ENCODE data around the gene GTPBP4. TPM values are rescaled to one million over a fixed set of nuclear protein-coding genes. Genes with fewer than 3 reads are reported as not detected.

GTPBP4 gene
- total RNA-seq, 1 donor = 27.1 TPM

- peak; percentile 46 for DNase-seq (ENCODE audit: insufficient read length, low spot score, missing footprints)
- no peak overlapping the region for H3K27ac ChIP-seq (ENCODE audit: low read depth, low read length)
- H3K4me2 ChIP-seq (ENCODE audit: insufficient read depth, low read length) = no peak overlapping the region
- H3K79me2 ChIP-seq (ENCODE audit: insufficient read depth, low read length) = no peaks in the 10 kb centered on the region
- H3K36me3 ChIP-seq (ENCODE audit: insufficient read depth, low read length) = no peaks in the 10 kb centered on the region
- H2AFZ ChIP-seq (ENCODE audit: low read length) = no peak overlapping the region
- H3K9me3 ChIP-seq (ENCODE audit: low read depth, low read length) = peaks cover 3% of the 10 kb centered on the region
- H3K27me3 ChIP-seq (ENCODE audit: insufficient read depth, low read length) = no peaks in the 10 kb centered on the region
- TF ChIP-seq CTCF (IDR thresholded peaks at IDR 0.05; ENCODE audit: extremely low read depth, low read depth, low read length) = no peak
- peaks cover 13% of the 10 kb centered on the region for H3K4me1 ChIP-seq (ENCODE audit: insufficient read depth, low read length)
- no peak overlapping the region for H3K4me3 ChIP-seq (ENCODE audit: insufficient read depth, low read length)
- no peaks in the 10 kb centered on the region for H4K20me1 ChIP-seq (ENCODE audit: insufficient read depth, low read length)
These were observed 14.0 kb upstream of the GTPBP4 start for GRCh38 chr10:974038-974784.

GRCh38 chr10:974785-975074 is 13.5 kb upstream of the GTPBP4 start:
- no peaks in the 10 kb centered on the region for H3K36me3 ChIP-seq (ENCODE audit: insufficient read depth, low read length)
- peaks cover 6% of the 10 kb centered on the region for H3K9me3 ChIP-seq (ENCODE audit: low read depth, low read length)
- H3K4me2 ChIP-seq (ENCODE audit: insufficient read depth, low read length) = no peak overlapping the region
- TF ChIP-seq CTCF (IDR thresholded peaks at IDR 0.05; ENCODE audit: extremely low read depth, low read depth, low read length) = no peak
- peaks cover 13% of the 10 kb centered on the region for H3K4me1 ChIP-seq (ENCODE audit: insufficient read depth, low read length)
- no peaks in the 10 kb centered on the region for H3K79me2 ChIP-seq (ENCODE audit: insufficient read depth, low read length)
- H2AFZ ChIP-seq (ENCODE audit: low read length) = no peak overlapping the region
- H3K4me3 ChIP-seq (ENCODE audit: insufficient read depth, low read length) = no peak overlapping the region
- no peaks in the 10 kb centered on the region for H4K20me1 ChIP-seq (ENCODE audit: insufficient read depth, low read length)
- no peak overlapping the region for H3K27ac ChIP-seq (ENCODE audit: low read depth, low read length)
- DNase-seq (ENCODE audit: insufficient read length, low spot score, missing footprints) = peak; percentile 9
- H3K27me3 ChIP-seq (ENCODE audit: insufficient read depth, low read length) = no peaks in the 10 kb centered on the region

DNA sequence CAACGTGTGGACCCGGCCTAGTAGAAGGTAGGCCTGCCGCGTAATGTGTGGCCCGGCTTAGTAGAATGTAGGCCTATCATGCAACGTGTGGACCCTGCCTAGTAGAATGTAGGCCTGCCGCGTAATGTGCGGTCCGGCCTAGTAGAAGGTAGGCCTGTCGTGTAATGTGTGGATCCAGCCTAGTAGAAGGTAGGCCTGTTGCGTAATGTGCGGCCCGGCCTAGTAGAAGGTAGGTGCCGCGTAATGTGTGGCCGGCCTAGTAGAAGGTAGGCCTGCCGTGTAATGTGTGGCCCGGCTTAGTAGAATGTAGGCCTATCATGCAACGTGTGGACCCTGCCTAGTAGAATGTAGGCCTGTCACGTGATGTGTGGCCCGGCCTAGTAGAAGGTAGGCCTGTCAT is 11.9 kb upstream of the GTPBP4 start:
- Histone ChIP-seq H2AFZ (ENCODE audit: low read length) (no peak overlapping the region), H3K27me3 (ENCODE audit: insufficient read depth, low read length) (no peaks in the 10 kb centered on the region), H3K4me1 (ENCODE audit: insufficient read depth, low read length) (peaks cover 3% of the 10 kb centered on the region), H4K20me1 (ENCODE audit: insufficient read depth, low read length) (no peaks in the 10 kb centered on the region), H3K79me2 (ENCODE audit: insufficient read depth, low read length) (no peaks in the 10 kb centered on the region), H3K9me3 (ENCODE audit: low read depth, low read length) (peaks cover 6% of the 10 kb centered on the region), H3K36me3 (ENCODE audit: insufficient read depth, low read length) (no peaks in the 10 kb centered on the region), H3K4me2 (ENCODE audit: insufficient read depth, low read length) (no peak overlapping the region), H3K4me3 (ENCODE audit: insufficient read depth, low read length) (no peak overlapping the region), H3K27ac (ENCODE audit: low read depth, low read length) (no peak overlapping the region)
- TF ChIP-seq CTCF (IDR thresholded peaks at IDR 0.05; ENCODE audit: extremely low read depth, low read depth, low read length) = no peak
- DNase-seq (ENCODE audit: insufficient read length, low spot score, missing footprints) = no peak

DNA sequence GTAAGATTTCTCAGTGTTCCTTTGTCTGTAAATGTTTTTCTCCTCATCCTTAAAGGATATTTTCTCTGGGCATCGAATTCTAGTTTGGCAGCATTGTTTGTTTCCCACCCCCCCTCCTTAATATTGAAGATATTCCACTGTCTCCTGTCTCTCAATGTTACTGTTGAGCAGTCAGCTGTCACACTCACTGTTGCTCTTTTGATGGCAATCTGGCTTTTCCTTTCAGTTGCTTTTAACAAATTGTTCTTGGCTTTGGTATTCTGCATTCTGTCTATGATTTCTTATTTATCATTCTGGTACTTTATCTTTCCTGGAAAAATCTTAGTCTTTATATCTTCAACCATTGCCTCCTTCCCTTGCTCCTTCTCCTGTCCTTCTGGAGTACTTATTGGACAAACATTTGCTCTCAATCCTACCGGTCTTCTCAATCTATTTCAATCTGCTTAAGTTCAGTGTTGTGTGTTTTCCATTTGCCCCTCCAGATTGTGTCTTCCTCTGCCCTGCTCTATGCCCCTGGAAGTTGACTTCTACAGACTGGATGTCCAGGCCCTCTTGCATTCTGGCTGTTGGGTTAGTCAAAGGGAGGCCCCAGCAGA is 9.3 kb upstream of the GTPBP4 start:
- H3K4me3 ChIP-seq (ENCODE audit: insufficient read depth, low read length) = no peak overlapping the region
- H3K79me2 ChIP-seq (ENCODE audit: insufficient read depth, low read length) = peaks cover 7% of the 10 kb centered on the region
- no peak overlapping the region for H2AFZ ChIP-seq (ENCODE audit: low read length)
- H3K4me1 ChIP-seq (ENCODE audit: insufficient read depth, low read length) = no peaks in the 10 kb centered on the region
- H3K27me3 ChIP-seq (ENCODE audit: insufficient read depth, low read length) = no peaks in the 10 kb centered on the region
- DNase-seq (ENCODE audit: insufficient read length, low spot score, missing footprints) = no peak
- H3K27ac ChIP-seq (ENCODE audit: low read depth, low read length) = no peak overlapping the region
- H3K4me2 ChIP-seq (ENCODE audit: insufficient read depth, low read length) = no peak overlapping the region
- H4K20me1 ChIP-seq (ENCODE audit: insufficient read depth, low read length) = no peaks in the 10 kb centered on the region
- no peaks in the 10 kb centered on the region for H3K36me3 ChIP-seq (ENCODE audit: insufficient read depth, low read length)
- H3K9me3 ChIP-seq (ENCODE audit: low read depth, low read length) = peaks cover 6% of the 10 kb centered on the region
- no peak for TF ChIP-seq CTCF (IDR thresholded peaks at IDR 0.05; ENCODE audit: extremely low read depth, low read depth, low read length)

Measured in osteoblast (primary cell).